ENCODE measurements around the gene DEAF1. TPM values are rescaled to one million over a fixed set of nuclear protein-coding genes. Genes with fewer than 3 reads are reported as not detected.

Gene DEAF1
- total RNA-seq, 1 experiment from 2014 or later = 33.9 TPM

GRCh38 chr11:742571-743201, 47.7 kb upstream of the DEAF1 start:
- intact Hi-C loops (cut with micrococcal nuclease) = no loop called here
- Histone ChIP-seq H3K79me2 (ENCODE audit: insufficient read depth, low read length) (peaks cover 4% of the 10 kb centered on the region), H3K9ac (ENCODE audit: low read length) (no peak overlapping the region), H3K36me3 (ENCODE audit: control insufficient read depth in 1 of 2, insufficient read depth in 2 of 2, low read length in 2 of 2) (no peaks in the 10 kb centered on the region), H3K9me2 (ENCODE audit: insufficient read depth) (no peaks in the 10 kb centered on the region), H3K4me1 (ENCODE audit: control insufficient read depth in 1 of 2, insufficient read depth in 2 of 2, low read length in 2 of 2) (peaks cover 17 to 46% of the 10 kb centered on the region in 2 experiments), H3K27me3 (ENCODE audit: insufficient read depth, low read length) (no peaks in the 10 kb centered on the region), H3K9me3 (ENCODE audit: control insufficient read depth in 1 of 2, insufficient read depth in 1 of 2, low read depth in 1 of 2, low read length in 2 of 2) (no peaks in the 10 kb centered on the region), H2AFZ (ENCODE audit: low read depth, low read length, poor library complexity, severe bottlenecking) (no peak overlapping the region), H3K4me2 (ENCODE audit: low read length) (peak overlapping the region; percentile 34), H3K4me3 (replicated peaks in 1 of 2; ENCODE audit: low read depth in 1 of 2, low read length in 2 of 2) (no peak overlapping the region), H4K20me1 (ENCODE audit: insufficient read depth) (no peaks in the 10 kb centered on the region), H3K27ac (ENCODE audit: low read depth, low read length) (no peak overlapping the region)
- TF ChIP-seq YY1 (IDR thresholded peaks at IDR 0.05; ENCODE audit: extremely low read depth, insufficient replicate concordance, low read depth, low read length) (no peak), SP1 (IDR thresholded peaks at IDR 0.05; ENCODE audit: low read depth) (no peak), TCF7L2 (IDR thresholded peaks at IDR 0.05; ENCODE audit: borderline replicate concordance, extremely low read depth, insufficient read depth, insufficient read length) (no peak), JUND (IDR thresholded peaks at IDR 0.05) (no peak), ATF3 (IDR thresholded peaks at IDR 0.05) (no peak), ZFX (IDR thresholded peaks at IDR 0.05) (no peak), REST (IDR thresholded peaks at IDR 0.05; ENCODE audit: low read depth) (no peak), SRF (IDR thresholded peaks at IDR 0.05; ENCODE audit: low read depth) (no peak)
- no TSS peak for BruUV-seq (replicated peaks)
- ATAC-seq (no peak), DNase-seq (ENCODE audit: low read depth, low spot score) (no peak)
- CTCF ChIA-PET = no interaction called here
- RAD21 ChIA-PET (ENCODE audit: low non-redundant PET in 1 of 2, low total read pairs in 2 of 2, uncharacterized antibody in 2 of 2, unreplicated experiment in 2 of 2) = no interaction called here
- POLR2A ChIA-PET = interaction anchor here (0.8 kb wide), 1 partner anchor 77 kb away, joined by 3 read pairs; no protein-coding TSS in a partner anchor

Measured in HCT116 (cell line).